K562 (cell line): ENCODE measurements around the gene AGO4. TPM values are rescaled to one million over a fixed set of nuclear protein-coding genes. Genes with fewer than 3 reads are reported as not detected.

Experiments used
- CHCHD3 ChIP-seq: fragments of 250-450 bp; sonication (Bioruptor Pico); IDR thresholded peaks from 2 replicates; pipeline ENCODE4 v2.1.2; 2022; ENCODE audit warnings: mild to moderate bottlenecking
- FOXJ3 ChIP-seq: sonication (generic); formaldehyde crosslinking; IDR thresholded peaks from 2 replicates; pipeline ENCODE4 v1.4.0; 2020; ENCODE audit warnings: mild to moderate bottlenecking, missing genetic modification reagents
- MYC ChIP-seq, 2 experiments: fragments of 250-450 bp in 1 of 2; sonication (Bioruptor Pico) in 1 of 2; IDR thresholded peaks; 2 replicates each; pipeline versions ENCODE4 v1.5.1 to v1.6.1; 2012 to 2021; ENCODE audit warnings: low read depth in 2 of 2, borderline replicate concordance in 1 of 2, improper control_type of control experiment in 1 of 2, low read length in 1 of 2, mild to moderate bottlenecking in 1 of 2, moderate library complexity in 1 of 2
- NFIX ChIP-seq: fragments of 250-450 bp; sonication (Bioruptor Pico); IDR thresholded peaks from 2 replicates; pipeline ENCODE4 v1.4.0; 2020; ENCODE audit warnings: low read depth, mild to moderate bottlenecking, moderate library complexity
- NR3C1 ChIP-seq: sonication (generic); formaldehyde crosslinking; IDR thresholded peaks from 2 replicates; pipeline ENCODE4 v1.8.1; 2022; ENCODE audit warnings: missing genetic modification reagents
- SMARCA4 ChIP-seq: fragments of 450-650 bp; IDR thresholded peaks from 2 replicates; pipeline ENCODE4 v1.6.1; 2016
- TFAM ChIP-seq: fragments of 250-450 bp; sonication (Bioruptor Pico); conservative IDR thresholded peaks from 2 replicates; pipeline ENCODE4 v1.5.0; 2021; ENCODE audit warnings: mild to moderate bottlenecking, moderate library complexity
- ZNF644 ChIP-seq: fragments of 200-800 bp; sonication (Bioruptor generic); IDR thresholded peaks from 2 replicates; pipeline ENCODE4 v1.6.1; 2016; ENCODE audit warnings: low read depth, missing genetic modification characterization, missing compliant biosample characterization
- ZNF695 ChIP-seq: fragments of 450-650 bp; formaldehyde crosslinking; IDR thresholded peaks from 2 replicates; pipeline ENCODE4 v1.4.0; 2020; ENCODE audit warnings: mild to moderate bottlenecking, moderate library complexity
- ZNF707 ChIP-seq: fragments of 250-450 bp; sonication (Bioruptor Pico); conservative IDR thresholded peaks from 2 replicates; pipeline ENCODE4 v1.8.0; 2022; ENCODE audit warnings: inconsistent platforms, mild to moderate bottlenecking, moderate library complexity
- polyA plus RNA-seq, 8 experiments: library from polyadenylated mRNA; depleted of rRNA in 4 of 8; stranded (reverse) in 5 of 8; unstranded in 3 of 8; fragments of >200 nt; fragmentation: Nextera tagmentation in 2 of 8; fragmentation: Illumina TruSeq in 1 of 8; extraction: Ambion mirVana in 2 of 8; extraction: Trizol in 1 of 8; gene quantifications; 2 replicates each; pipeline versions ENCODE4 v1.2.1 to v1.2.3, GENCODE V29; 2011 to 2014; ENCODE audit warnings: inconsistent platforms in 1 of 8, missing spikeins in 1 of 8
- total RNA-seq, 7 experiments: library from RNA; depleted of rRNA in 6 of 7; stranded (reverse); fragments of >200 nt in 6 of 7; fragmentation: Illumina TruSeq in 2 of 7; extraction: Trizol in 2 of 7; gene quantifications; 2 replicates each; pipeline versions ENCODE4 v1.2.1 to v1.2.3, GENCODE V29; 2011 to 2021; ENCODE audit warnings: low replicate concordance in 1 of 7
- TF ChIP-seq, protein P1 (sequence below): fragments of 450-650 bp; formaldehyde crosslinking; IDR thresholded peaks from 2 replicates; pipeline ENCODE4 v1.4.0; 2022; ENCODE audit warnings: missing genetic modification characterization
- TF ChIP-seq, protein P2 (sequence below): sonication (generic); IDR thresholded peaks from 2 replicates; pipeline ENCODE4 v1.6.1; 2016
- TF ChIP-seq, protein P3 (sequence below): fragments of 450-650 bp; formaldehyde crosslinking; IDR thresholded peaks from 2 replicates; pipeline ENCODE4 v1.4.0; 2020; ENCODE audit warnings: mild to moderate bottlenecking, moderate library complexity
- TF ChIP-seq, protein P4 (sequence below): sonication (generic); formaldehyde crosslinking; IDR thresholded peaks from 2 replicates; pipeline ENCODE4 v1.8.0; 2022; ENCODE audit warnings: missing genetic modification reagents, mild to moderate bottlenecking, borderline replicate concordance
- TF ChIP-seq, protein P5 (sequence below): fragments of 250-450 bp; sonication (Bioruptor Pico); IDR thresholded peaks from 2 replicates; pipeline ENCODE4 v1.4.0; 2020; ENCODE audit warnings: mild to moderate bottlenecking, moderate library complexity, borderline replicate concordance
- TF ChIP-seq, protein P6 (sequence below): fragments of 250-450 bp; sonication (Bioruptor Pico); IDR thresholded peaks from 2 replicates; pipeline ENCODE4 v1.4.0; 2020; ENCODE audit warnings: mild to moderate bottlenecking, moderate library complexity

AGO4 gene
- total and polyA plus RNA-seq, 9 of the 15 experiments (the other 6 are each of a cell fraction or from before 2014, with no cell fraction given): 1.3 to 10.5 (median 6.5) TPM

DNA sequence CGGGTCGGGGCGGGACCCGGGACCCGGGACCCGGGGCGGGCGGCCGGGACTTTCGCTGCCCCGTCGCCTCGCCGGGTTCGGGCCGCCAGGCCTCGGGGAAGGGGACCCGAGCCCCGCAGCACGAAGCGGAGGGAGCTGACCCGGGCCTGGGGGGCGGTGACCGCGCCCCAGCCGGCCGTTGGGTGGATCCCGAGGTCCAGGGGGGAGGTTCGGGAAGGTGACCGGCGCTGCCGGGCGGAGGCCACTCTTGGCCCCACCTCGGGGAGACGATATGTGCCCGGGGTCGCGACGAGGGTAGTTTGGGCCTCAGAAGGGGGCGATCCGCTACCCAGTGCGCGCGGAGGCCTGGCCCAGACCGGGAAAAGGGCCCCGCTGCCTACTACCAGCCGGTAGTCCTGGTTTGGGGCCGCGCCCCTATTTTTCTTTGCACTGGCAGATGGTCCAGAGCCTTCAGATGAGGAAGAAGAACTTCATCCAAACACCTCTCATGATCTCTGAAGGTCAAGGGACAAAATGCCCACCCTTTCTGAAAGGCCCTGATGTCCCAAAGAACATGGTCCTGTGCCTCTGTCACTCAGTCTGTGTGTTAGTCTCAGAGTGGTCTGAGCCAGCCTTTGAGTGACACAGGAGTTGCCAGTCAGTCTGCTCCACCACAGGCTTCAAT, 766 bp downstream of the AGO4 start (continued):
- TF ChIP-seq, protein P1, sequence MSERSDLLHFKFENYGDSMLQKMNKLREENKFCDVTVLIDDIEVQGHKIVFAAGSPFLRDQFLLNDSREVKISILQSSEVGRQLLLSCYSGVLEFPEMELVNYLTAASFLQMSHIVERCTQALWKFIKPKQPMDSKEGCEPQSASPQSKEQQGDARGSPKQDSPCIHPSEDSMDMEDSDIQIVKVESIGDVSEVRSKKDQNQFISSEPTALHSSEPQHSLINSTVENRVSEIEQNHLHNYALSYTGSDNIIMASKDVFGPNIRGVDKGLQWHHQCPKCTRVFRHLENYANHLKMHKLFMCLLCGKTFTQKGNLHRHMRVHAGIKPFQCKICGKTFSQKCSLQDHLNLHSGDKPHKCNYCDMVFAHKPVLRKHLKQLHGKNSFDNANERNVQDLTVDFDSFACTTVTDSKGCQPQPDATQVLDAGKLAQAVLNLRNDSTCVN (CRISPR knock-in tag): no peak
- TF ChIP-seq TFAM (CRISPR knock-in tag): no peak
- TF ChIP-seq ZNF644 (tag): no peak
- TF ChIP-seq, protein P2, sequence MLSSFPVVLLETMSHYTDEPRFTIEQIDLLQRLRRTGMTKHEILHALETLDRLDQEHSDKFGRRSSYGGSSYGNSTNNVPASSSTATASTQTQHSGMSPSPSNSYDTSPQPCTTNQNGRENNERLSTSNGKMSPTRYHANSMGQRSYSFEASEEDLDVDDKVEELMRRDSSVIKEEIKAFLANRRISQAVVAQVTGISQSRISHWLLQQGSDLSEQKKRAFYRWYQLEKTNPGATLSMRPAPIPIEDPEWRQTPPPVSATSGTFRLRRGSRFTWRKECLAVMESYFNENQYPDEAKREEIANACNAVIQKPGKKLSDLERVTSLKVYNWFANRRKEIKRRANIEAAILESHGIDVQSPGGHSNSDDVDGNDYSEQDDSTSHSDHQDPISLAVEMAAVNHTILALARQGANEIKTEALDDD: no peak
- no peak for TF ChIP-seq ZNF695 (CRISPR knock-in tag)
- TF ChIP-seq ZNF707 (CRISPR knock-in tag): no peak
- TF ChIP-seq, protein P3, sequence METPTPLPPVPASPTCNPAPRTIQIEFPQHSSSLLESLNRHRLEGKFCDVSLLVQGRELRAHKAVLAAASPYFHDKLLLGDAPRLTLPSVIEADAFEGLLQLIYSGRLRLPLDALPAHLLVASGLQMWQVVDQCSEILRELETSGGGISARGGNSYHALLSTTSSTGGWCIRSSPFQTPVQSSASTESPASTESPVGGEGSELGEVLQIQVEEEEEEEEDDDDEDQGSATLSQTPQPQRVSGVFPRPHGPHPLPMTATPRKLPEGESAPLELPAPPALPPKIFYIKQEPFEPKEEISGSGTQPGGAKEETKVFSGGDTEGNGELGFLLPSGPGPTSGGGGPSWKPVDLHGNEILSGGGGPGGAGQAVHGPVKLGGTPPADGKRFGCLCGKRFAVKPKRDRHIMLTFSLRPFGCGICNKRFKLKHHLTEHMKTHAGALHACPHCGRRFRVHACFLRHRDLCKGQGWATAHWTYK: no peak
- no peak for TF ChIP-seq CHCHD3 (CRISPR knock-in tag)
- no peak for TF ChIP-seq NFIX (CRISPR knock-in tag)
- 0 out of 2 replicates have a peak, but pooled peaks have one; percentile 12 for TF ChIP-seq SMARCA4
- TF ChIP-seq, protein P4, sequence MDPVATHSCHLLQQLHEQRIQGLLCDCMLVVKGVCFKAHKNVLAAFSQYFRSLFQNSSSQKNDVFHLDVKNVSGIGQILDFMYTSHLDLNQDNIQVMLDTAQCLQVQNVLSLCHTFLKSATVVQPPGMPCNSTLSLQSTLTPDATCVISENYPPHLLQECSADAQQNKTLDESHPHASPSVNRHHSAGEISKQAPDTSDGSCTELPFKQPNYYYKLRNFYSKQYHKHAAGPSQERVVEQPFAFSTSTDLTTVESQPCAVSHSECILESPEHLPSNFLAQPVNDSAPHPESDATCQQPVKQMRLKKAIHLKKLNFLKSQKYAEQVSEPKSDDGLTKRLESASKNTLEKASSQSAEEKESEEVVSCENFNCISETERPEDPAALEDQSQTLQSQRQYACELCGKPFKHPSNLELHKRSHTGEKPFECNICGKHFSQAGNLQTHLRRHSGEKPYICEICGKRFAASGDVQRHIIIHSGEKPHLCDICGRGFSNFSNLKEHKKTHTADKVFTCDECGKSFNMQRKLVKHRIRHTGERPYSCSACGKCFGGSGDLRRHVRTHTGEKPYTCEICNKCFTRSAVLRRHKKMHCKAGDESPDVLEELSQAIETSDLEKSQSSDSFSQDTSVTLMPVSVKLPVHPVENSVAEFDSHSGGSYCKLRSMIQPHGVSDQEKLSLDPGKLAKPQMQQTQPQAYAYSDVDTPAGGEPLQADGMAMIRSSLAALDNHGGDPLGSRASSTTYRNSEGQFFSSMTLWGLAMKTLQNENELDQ (CRISPR knock-in tag): no peak
- no peak for TF ChIP-seq NR3C1 (CRISPR knock-in tag)
- peak; percentile 53 for TF ChIP-seq MYC (IDR thresholded peaks at IDR 0.05; ENCODE audit: low read depth, low read length)
- no peak for TF ChIP-seq MYC (CRISPR knock-in tag; IDR thresholded peaks at IDR 0.05; ENCODE audit: borderline replicate concordance, low read depth)
- TF ChIP-seq, protein P5, sequence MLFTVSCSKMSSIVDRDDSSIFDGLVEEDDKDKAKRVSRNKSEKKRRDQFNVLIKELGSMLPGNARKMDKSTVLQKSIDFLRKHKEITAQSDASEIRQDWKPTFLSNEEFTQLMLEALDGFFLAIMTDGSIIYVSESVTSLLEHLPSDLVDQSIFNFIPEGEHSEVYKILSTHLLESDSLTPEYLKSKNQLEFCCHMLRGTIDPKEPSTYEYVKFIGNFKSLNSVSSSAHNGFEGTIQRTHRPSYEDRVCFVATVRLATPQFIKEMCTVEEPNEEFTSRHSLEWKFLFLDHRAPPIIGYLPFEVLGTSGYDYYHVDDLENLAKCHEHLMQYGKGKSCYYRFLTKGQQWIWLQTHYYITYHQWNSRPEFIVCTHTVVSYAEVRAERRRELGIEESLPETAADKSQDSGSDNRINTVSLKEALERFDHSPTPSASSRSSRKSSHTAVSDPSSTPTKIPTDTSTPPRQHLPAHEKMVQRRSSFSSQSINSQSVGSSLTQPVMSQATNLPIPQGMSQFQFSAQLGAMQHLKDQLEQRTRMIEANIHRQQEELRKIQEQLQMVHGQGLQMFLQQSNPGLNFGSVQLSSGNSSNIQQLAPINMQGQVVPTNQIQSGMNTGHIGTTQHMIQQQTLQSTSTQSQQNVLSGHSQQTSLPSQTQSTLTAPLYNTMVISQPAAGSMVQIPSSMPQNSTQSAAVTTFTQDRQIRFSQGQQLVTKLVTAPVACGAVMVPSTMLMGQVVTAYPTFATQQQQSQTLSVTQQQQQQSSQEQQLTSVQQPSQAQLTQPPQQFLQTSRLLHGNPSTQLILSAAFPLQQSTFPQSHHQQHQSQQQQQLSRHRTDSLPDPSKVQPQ (CRISPR knock-in tag): no peak
- no peak for TF ChIP-seq FOXJ3 (CRISPR knock-in tag)
- TF ChIP-seq, protein P6, sequence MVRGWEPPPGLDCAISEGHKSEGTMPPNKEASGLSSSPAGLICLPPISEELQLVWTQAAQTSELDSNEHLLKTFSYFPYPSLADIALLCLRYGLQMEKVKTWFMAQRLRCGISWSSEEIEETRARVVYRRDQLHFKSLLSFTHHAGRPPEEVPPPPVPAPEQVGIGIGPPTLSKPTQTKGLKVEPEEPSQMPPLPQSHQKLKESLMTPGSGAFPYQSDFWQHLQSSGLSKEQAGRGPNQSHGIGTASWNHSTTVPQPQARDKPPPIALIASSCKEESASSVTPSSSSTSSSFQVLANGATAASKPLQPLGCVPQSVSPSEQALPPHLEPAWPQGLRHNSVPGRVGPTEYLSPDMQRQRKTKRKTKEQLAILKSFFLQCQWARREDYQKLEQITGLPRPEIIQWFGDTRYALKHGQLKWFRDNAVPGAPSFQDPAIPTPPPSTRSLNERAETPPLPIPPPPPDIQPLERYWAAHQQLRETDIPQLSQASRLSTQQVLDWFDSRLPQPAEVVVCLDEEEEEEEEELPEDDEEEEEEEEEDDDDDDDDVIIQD (CRISPR knock-in tag): no peak
